HG02678 (cell line): Measurements from ENCODE around the gene ATAD3A.
"Not testable (repeated sequence)": the region's sequence is repeated elsewhere in the genome, so short reads cannot be mapped to it uniquely, and the experiment has no call there.

Experiments
- ATAC-seq: cut with Tn5 transposase; IDR thresholded peaks from one replicate; pipeline ENCODE4 v1.9.1; 2021; ENCODE audit warnings: mild to moderate bottlenecking, moderate library complexity; ENCODE audit not compliant: unreplicated experiment

ATAD3A gene

GRCh38 chr1:1522536-1522935 is 10.6 kb downstream of the ATAD3A start:
- ATAC-seq = not testable (repeated sequence)

GRCh38 chr1:1523226-1523625 is 11.3 kb downstream of the ATAD3A start:
- ATAC-seq = not testable (repeated sequence)

GRCh38 chr1:1523651-1524050 is 11.7 kb downstream of the ATAD3A start:
- not testable (repeated sequence) for ATAC-seq

GRCh38 chr1:1524750-1525383 is 12.9 kb downstream of the ATAD3A start:
- not testable (repeated sequence) for ATAC-seq

GRCh38 chr1:1526476-1526875 is 14.5 kb downstream of the ATAD3A start:
- not testable (repeated sequence) for ATAC-seq

- ATAC-seq = no peak
These were observed 15.3 kb downstream of the ATAD3A start for GRCh38 chr1:1527092-1527816.

- no peak for ATAC-seq
These were observed 16.6 kb downstream of the ATAD3A start for GRCh38 chr1:1528301-1529267.

- ATAC-seq = no peak
These were observed 17.4 kb downstream of the ATAD3A start for GRCh38 chr1:1529321-1529720.

GRCh38 chr1:1529936-1530335 is 18.0 kb downstream of the ATAD3A start:
- ATAC-seq = no peak

GRCh38 chr1:1531947-1532346 is 20.0 kb downstream of the ATAD3A start:
- ATAC-seq = no peak

GRCh38 chr1:1533176-1533893 is 21.4 kb downstream of the ATAD3A start:
- not testable (repeated sequence) for ATAC-seq

GRCh38 chr1:1533894-1534291 is 21.9 kb downstream of the ATAD3A start:
- not testable (repeated sequence) for ATAC-seq

- no peak for ATAC-seq
These were observed 22.6 kb downstream of the ATAD3A start for GRCh38 chr1:1534401-1535154.

GRCh38 chr1:1535201-1536018 is 23.4 kb downstream of the ATAD3A start:
- ATAC-seq = no peak

- no peak for ATAC-seq
These were observed 24.3 kb downstream of the ATAD3A start for GRCh38 chr1:1536019-1536937.

GRCh38 chr1:1536938-1537546 is 25.1 kb downstream of the ATAD3A start:
- ATAC-seq = no peak

- ATAC-seq = no peak
These were observed 25.8 kb downstream of the ATAD3A start for GRCh38 chr1:1537626-1538250.
